GM18505 (cell line): ENCODE results near the gene TWF2.
"Not testable (repeated sequence)": the region's sequence is repeated elsewhere in the genome, so short reads cannot be mapped to it uniquely, and the experiment has no call there.

ENCODE experiments used
- ATAC-seq: cut with Tn5 transposase; IDR thresholded peaks from one replicate; pipeline ENCODE4 v1.9.1; 2021; ENCODE audit not compliant: unreplicated experiment
- POLR2A ChIP-seq: IDR thresholded peaks from 4 replicates; pipeline ENCODE4 v1.6.1; 2011; ENCODE audit warnings: borderline replicate concordance; ENCODE audit not compliant: insufficient read depth, insufficient read length; ENCODE audit errors: extremely low read depth

TWF2 gene

DNA sequence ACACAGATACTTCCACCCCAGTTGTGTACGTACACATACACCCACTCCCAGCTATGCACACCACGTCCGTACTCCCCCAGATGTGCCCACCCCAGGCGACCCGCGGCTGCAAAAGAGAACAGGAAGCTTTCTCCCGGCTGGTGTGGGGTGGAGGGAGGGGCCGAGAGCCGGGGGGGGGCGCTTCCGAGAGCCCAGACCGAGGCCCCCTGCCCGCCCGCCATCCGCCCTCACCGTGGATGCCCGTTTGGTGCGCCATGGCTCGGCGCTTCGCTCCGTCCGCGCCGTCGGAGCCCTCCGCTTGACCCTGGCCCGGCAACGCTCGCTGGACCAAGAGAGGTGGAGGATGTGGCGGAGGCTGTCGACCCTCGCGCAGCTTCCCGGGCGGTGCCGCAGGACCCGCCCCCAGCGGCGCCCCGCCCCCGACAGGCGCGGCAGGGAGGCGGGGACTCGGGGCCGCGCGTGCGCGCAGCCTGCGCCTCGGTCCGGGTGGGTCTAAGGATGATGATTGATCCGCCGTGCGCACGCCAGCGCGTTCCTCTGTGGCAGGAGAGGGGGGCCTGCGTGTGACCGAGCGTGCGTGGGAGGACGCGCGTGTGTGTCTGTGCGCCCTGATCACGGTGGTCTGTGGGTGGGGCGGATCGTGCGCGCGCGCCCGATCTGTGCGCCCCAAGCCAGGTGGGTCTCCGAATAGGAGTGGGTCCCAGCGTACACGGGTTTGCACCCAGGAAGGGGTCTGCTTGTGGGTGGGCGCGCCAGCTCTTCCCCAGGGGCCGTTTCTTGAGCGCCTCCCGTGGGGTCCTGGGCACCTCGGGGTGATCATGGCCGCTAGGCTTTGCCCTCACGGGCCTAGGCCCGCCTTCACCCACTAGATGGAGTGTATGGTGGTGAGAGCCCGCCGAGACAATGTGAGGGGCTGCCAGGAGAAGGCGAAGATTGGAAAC lies at the start of gene TWF2:
TSS of gene TWF2 (minus strand) at position 398 of the 941 bp plus-strand sequence. CDS start at position 256, 142 bp downstream.
- peak; percentile 88 for TF ChIP-seq POLR2A
- ATAC-seq, result peak; percentile 74

GRCh38 chr3:52288674-52289073 lies 49.7 kb upstream of the TWF2 start:
- no peak for TF ChIP-seq POLR2A
- no peak for ATAC-seq

GRCh38 chr3:52286777-52287110 lies 47.8 kb upstream of the TWF2 start:
- no peak for TF ChIP-seq POLR2A
- ATAC-seq, result no peak

GRCh38 chr3:52284051-52284450 lies 45.1 kb upstream of the TWF2 start:
- not testable (repeated sequence) for ATAC-seq

GRCh38 chr3:52283306-52283705 lies 44.3 kb upstream of the TWF2 start:
- TF ChIP-seq POLR2A, result no peak
- ATAC-seq, result no peak

DNA sequence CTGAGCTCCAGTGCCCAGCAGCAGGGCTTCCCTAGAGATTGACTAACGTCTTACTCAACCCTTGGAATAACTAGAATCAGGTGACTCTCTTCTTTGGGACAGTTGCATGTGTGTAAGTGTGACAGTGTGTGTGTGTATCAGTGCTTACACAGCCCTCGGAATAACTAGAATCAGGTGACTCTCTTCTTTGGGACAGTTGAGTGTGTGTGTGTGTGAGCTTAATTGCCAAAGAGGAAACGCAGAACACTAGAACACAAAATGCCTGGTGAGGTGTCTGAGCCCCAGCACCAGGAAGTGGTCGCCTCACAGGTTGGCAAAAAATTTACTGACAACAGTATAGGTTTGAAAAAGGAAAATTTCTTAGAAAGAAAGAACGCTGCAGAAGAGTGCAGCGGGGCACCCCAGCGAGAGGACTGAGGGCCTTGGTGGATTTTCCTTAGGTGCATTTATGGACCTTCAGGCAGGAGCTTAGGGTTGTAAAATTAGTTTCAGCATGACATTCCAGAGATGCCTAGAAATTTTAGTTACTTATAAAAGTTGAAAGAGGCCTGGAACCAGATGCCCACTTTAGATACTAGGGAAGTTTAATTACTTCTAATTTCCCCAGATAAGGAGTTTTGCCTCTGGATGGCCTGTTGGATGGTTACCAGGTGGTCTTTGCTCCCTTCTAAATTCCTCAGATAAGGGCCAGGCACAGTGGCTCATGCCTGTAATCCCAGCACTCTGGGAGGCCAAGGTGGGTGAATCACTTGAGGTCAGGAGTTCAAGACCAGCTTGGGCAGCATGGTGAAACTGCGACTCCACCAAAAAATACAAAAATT lies 43.2 kb upstream of the TWF2 start:
- no peak for TF ChIP-seq POLR2A
- ATAC-seq, result no peak

- TF ChIP-seq POLR2A, result no peak
- no peak for ATAC-seq
Observed at GRCh38 chr3:52280050-52280461, 41.1 kb upstream of the TWF2 start.

GRCh38 chr3:52279596-52279995 lies 40.6 kb upstream of the TWF2 start:
- ATAC-seq, result no peak
- TF ChIP-seq POLR2A, result no peak

GRCh38 chr3:52278510-52279069 lies 39.6 kb upstream of the TWF2 start, which contains the start of gene WDR82:
TSS of gene WDR82 (minus strand) at chr3:52278649. CDS start at chr3:52278361, 288 bp downstream.
- peak; percentile 97 for TF ChIP-seq POLR2A
- peak; percentile 83 for ATAC-seq

DNA sequence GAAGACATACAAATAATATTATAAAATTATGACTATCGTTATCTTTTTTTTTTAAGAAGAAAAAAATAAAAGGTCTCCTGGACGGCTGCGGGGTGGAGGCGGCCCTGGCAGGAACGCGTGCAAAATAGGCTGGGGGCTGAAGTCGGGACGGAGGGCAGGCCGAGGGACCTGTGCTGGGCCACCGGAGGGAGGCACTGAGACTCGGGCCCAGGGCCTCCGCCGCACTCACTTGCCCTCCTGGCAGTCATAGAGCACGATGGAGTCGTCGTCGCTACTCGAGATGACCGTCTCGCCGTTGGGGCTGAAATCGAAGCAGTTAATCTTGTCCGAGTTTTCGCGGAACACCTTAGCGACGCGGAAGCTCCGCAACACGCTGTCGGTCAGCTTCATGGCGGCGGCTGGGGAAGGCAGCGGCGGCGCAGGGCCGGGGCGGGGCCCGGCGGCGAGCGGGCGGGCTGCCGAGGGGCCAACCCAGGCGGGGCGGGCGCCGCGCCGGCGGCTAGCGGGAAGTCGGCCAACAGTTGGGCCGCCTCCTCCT lies 39.1 kb upstream of the TWF2 start:
- ATAC-seq, result peak; percentile 58
- peak; percentile 77 for TF ChIP-seq POLR2A

GRCh38 chr3:52277071-52277964 lies 38.4 kb upstream of the TWF2 start:
- ATAC-seq, result no peak
- TF ChIP-seq POLR2A, result peak; percentile 80

- ATAC-seq, result not testable (repeated sequence)
Observed at GRCh38 chr3:52274781-52275180, 35.8 kb upstream of the TWF2 start.
